ENCODE measurements around the gene FITM1. TPM values are rescaled to one million over a fixed set of nuclear protein-coding genes. Genes with fewer than 3 reads are reported as not detected.
A peak's percentile ranks its signal among the peaks of the same experiment; 100 is the strongest.

FITM1 gene
- total and polyA plus RNA-seq, 2 donors (not counting 3 experiments of a cell fraction or from before 2014, with no cell fraction given), result 0.54 TPM; not detected in 1

GRCh38 chr14:24093207-24093900 is 37.1 kb upstream of the FITM1 start:
- intact Hi-C loops (cut with micrococcal nuclease), result no loop called here
- Histone ChIP-seq H3K79me2 (ENCODE audit: control insufficient read depth, insufficient read depth, low read length) (peaks cover 4% of the 10 kb centered on the region), H3K27me3 (ENCODE audit: control insufficient read depth in 2 of 2, insufficient read depth in 2 of 2, low read length in 2 of 2) (no peaks in the 10 kb centered on the region), H3K9me3 (replicated peaks; ENCODE audit: control insufficient read depth, insufficient read depth, low read length) (no peaks in the 10 kb centered on the region), H3K9ac (replicated peaks; ENCODE audit: extremely low read depth, insufficient read depth, low read length) (no peak overlapping the region), H4K20me1 (replicated peaks; ENCODE audit: control insufficient read depth, extremely low read depth, insufficient read depth, low read length) (no peaks in the 10 kb centered on the region), H3K4me1 (ENCODE audit: control insufficient read depth, extremely low read depth, insufficient read depth, low read length) (peaks cover 9% of the 10 kb centered on the region), H3K4me2 (ENCODE audit: insufficient read depth, low read length) (no peak overlapping the region), H3K4me3 (replicated peaks in 1 of 3; ENCODE audit: insufficient read depth in 1 of 3, low read depth in 1 of 3, low read length in 3 of 3) (peak overlapping the region in 1 of 3 experiments; percentile 74), H2AFZ (ENCODE audit: low read depth, low read length) (peak overlapping the region; percentile 84), H3K9me1 (replicated peaks; ENCODE audit: control insufficient read depth, extremely low read depth, insufficient read depth, low read length) (no peaks in the 10 kb centered on the region), H3K27ac (ENCODE audit: insufficient read depth, low read depth, low read length) (no peak overlapping the region), H3K36me3 (ENCODE audit: control insufficient read depth in 2 of 2, extremely low read depth in 1 of 2, insufficient read depth in 2 of 2, low read length in 2 of 2) (no peaks in the 10 kb centered on the region)
- FAIRE-seq, result no peak
- ChIA-PET POLR2A (interaction anchor here (0.7 to 3.1 kb wide), 3 partner anchors 10 to 21 kb away, joined by 3 to 11 read pairs (median 4); partner anchors contain the start of genes DCAF11 and NRL), CTCF (interaction anchor here (0.8 to 9.6 kb wide), 8 partner anchors 11 to 214 kb away, joined by 3 to 319 read pairs (median 6); partner anchors contain the start of genes CIDEB, DCAF11 and NRL)
- dilution Hi-C loops (cut with MboI; ENCODE audit: extremely low pct_ligation_motif_present, low sequenced_read_pairs), result no loop called here
- no peak for TF ChIP-seq CTCF (IDR thresholded peaks at IDR 0.05; ENCODE audit: extremely low read depth in 1 of 2, insufficient read depth in 1 of 2, low read depth in 1 of 2, low read length in 2 of 2)
- no peak for TF ChIP-seq MAX (IDR thresholded peaks at IDR 0.05; ENCODE audit: insufficient read depth, insufficient read length)
- TF ChIP-seq JUN (IDR thresholded peaks at IDR 0.05; ENCODE audit: borderline replicate concordance, insufficient read depth, insufficient read length, low read depth), result no peak
- DNase-seq (ENCODE audit: low read depth, low spot score), result no peak
- no TSS peak for BruUV-seq (replicated peaks)
